Measurements from ENCODE around the gene S100A6.

S100A6 gene

DNA sequence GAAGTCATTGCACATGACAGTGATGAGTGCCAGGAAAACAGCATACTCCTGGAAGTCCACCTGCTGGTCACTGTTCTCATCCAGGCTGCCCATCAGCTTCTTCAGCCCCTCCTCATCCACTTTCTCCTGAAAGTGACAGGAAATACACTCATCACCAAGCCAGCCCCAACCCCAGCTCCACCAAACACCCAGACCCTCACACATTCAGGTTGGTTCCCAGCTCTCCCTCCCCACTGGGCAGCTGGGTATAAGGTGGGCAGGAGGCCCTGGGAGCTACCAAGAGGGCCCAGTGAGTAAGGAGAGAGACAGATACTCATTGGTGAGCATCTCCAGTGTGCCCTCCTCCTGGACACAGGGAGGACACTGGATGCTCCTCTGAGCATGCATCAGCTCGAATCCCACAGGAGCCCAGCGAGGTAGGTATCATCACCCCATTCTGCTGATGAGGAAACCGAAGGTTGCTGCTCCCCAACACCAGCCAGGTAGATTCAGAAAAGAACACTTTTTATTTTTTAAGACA lies 25.7 kb upstream of the S100A6 start:
- no peak for DNase-seq (ENCODE audit: low read depth, low spot score)
- no peak overlapping the region for H3K4me3 ChIP-seq (ENCODE audit: insufficient read length, low read depth)
- no peaks in the 10 kb centered on the region for H3K36me3 ChIP-seq (ENCODE audit: insufficient read depth, insufficient read length, low read length)
- H3K9ac ChIP-seq (ENCODE audit: insufficient read length, low read depth) = no peak overlapping the region
- no peaks in the 10 kb centered on the region for H3K27me3 ChIP-seq (ENCODE audit: insufficient read depth, insufficient read length)
- peaks cover 19% of the 10 kb centered on the region for H3K4me1 ChIP-seq (ENCODE audit: insufficient read depth, insufficient read length)
- H3K9me3 ChIP-seq (ENCODE audit: insufficient read depth, low read length) = no peaks in the 10 kb centered on the region
- TF ChIP-seq SUZ12 (IDR thresholded peaks at IDR 0.05; ENCODE audit: extremely low read depth, insufficient read depth, insufficient read length) = no peak
- no peak for TF ChIP-seq ZNF274 (IDR thresholded peaks at IDR 0.05; ENCODE audit: low read depth, low read length)
- no peak for TF ChIP-seq YY1 (IDR thresholded peaks at IDR 0.05; ENCODE audit: insufficient read depth, insufficient read length)

GRCh38 chr1:153560771-153561465 lies 25.1 kb upstream of the S100A6 start:
- no peak overlapping the region for H3K9ac ChIP-seq (ENCODE audit: insufficient read length, low read depth)
- TF ChIP-seq ZNF274 (IDR thresholded peaks at IDR 0.05; ENCODE audit: low read depth, low read length) (no peak), SUZ12 (IDR thresholded peaks at IDR 0.05; ENCODE audit: extremely low read depth, insufficient read depth, insufficient read length) (no peak), YY1 (IDR thresholded peaks at IDR 0.05; ENCODE audit: insufficient read depth, insufficient read length) (no peak)
- peaks cover 17% of the 10 kb centered on the region for H3K4me1 ChIP-seq (ENCODE audit: insufficient read depth, insufficient read length)
- H3K4me3 ChIP-seq (ENCODE audit: insufficient read length, low read depth) = no peak overlapping the region
- H3K9me3 ChIP-seq (ENCODE audit: insufficient read depth, low read length) = no peaks in the 10 kb centered on the region
- H3K27me3 ChIP-seq (ENCODE audit: insufficient read depth, insufficient read length) = no peaks in the 10 kb centered on the region
- DNase-seq (ENCODE audit: low read depth, low spot score) = no peak
- no peaks in the 10 kb centered on the region for H3K36me3 ChIP-seq (ENCODE audit: insufficient read depth, insufficient read length, low read length)

DNA sequence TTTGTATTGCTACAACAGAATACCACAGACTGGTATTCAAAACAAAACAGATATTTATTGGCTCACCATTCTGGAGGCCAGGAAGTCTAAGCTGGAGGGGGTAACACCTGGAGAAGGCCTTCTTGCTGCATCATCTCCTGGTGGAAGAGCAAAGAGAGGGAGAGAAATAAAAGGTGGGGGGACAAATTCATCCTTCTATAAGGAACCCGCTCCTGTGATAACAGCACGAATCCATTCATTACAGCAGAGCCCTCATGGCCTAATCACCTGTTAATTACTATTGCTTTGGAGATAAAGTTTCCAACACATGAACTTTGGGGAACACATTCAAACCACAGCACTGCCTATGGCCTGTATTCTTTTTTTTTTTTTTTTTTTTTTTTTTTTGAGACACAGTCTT lies 24.4 kb upstream of the S100A6 start:
- TF ChIP-seq ZNF274 (IDR thresholded peaks at IDR 0.05; ENCODE audit: low read depth, low read length) = no peak
- no peak for TF ChIP-seq SUZ12 (IDR thresholded peaks at IDR 0.05; ENCODE audit: extremely low read depth, insufficient read depth, insufficient read length)
- TF ChIP-seq YY1 (IDR thresholded peaks at IDR 0.05; ENCODE audit: insufficient read depth, insufficient read length) = no peak
- Histone ChIP-seq H3K4me1 (ENCODE audit: insufficient read depth, insufficient read length) (peaks cover 11% of the 10 kb centered on the region), H3K9me3 (ENCODE audit: insufficient read depth, low read length) (no peaks in the 10 kb centered on the region), H3K27me3 (ENCODE audit: insufficient read depth, insufficient read length) (no peaks in the 10 kb centered on the region), H3K36me3 (ENCODE audit: insufficient read depth, insufficient read length, low read length) (no peaks in the 10 kb centered on the region), H3K9ac (ENCODE audit: insufficient read length, low read depth) (no peak overlapping the region), H3K4me3 (ENCODE audit: insufficient read length, low read depth) (no peak overlapping the region)
- DNase-seq (ENCODE audit: low read depth, low spot score) = no peak

DNA sequence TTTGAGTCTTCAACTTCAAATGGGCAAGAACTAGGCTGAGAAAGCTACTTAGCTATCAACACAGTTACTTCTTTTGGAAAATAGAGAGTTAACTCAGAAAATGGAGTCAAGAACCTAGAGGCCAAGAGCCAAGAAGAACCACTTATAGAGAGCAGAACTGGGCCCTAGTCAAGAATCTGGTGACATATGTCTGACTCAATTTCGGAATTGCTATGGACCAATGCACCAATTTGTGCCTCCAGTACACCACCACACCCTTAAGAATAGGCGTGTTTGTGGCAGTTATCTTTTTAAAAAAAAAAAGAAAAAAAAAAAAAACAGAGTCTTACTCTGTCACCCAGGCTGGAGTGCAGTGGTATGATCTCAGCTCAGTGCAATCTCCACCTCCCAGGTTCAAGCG lies 22.1 kb upstream of the S100A6 start:
- no peaks in the 10 kb centered on the region for H3K9me3 ChIP-seq (ENCODE audit: insufficient read depth, low read length)
- H3K36me3 ChIP-seq (ENCODE audit: insufficient read depth, insufficient read length, low read length) = no peaks in the 10 kb centered on the region
- DNase-seq (ENCODE audit: low read depth, low spot score) = no peak
- H3K4me3 ChIP-seq (ENCODE audit: insufficient read length, low read depth) = no peak overlapping the region
- no peak overlapping the region for H3K9ac ChIP-seq (ENCODE audit: insufficient read length, low read depth)
- no peaks in the 10 kb centered on the region for H3K4me1 ChIP-seq (ENCODE audit: insufficient read depth, insufficient read length)
- TF ChIP-seq YY1 (IDR thresholded peaks at IDR 0.05; ENCODE audit: insufficient read depth, insufficient read length) (no peak), SUZ12 (IDR thresholded peaks at IDR 0.05; ENCODE audit: extremely low read depth, insufficient read depth, insufficient read length) (no peak), ZNF274 (IDR thresholded peaks at IDR 0.05; ENCODE audit: low read depth, low read length) (no peak)
- H3K27me3 ChIP-seq (ENCODE audit: insufficient read depth, insufficient read length) = no peaks in the 10 kb centered on the region

DNA sequence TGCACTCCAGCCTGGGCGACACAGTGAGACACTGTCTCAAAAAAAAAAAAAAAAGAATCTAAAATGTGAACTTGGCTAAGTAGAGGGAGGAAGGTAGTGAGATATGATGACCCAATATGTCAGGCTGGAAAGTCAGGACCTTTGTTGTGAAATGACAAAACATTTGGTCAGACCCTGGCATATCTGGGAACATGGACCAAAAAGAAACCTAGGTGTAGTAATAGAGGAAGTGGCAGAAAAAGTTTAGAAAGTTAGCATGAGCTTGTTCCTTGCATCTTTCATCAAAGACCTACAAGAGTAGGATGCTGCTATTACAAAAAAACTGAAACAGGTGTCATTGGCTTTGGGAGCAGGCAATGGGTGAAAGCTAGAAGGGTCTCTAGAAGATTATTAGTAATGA lies 20.6 kb upstream of the S100A6 start:
- Histone ChIP-seq H3K36me3 (ENCODE audit: insufficient read depth, insufficient read length, low read length) (no peaks in the 10 kb centered on the region), H3K4me1 (ENCODE audit: insufficient read depth, insufficient read length) (no peaks in the 10 kb centered on the region), H3K9me3 (ENCODE audit: insufficient read depth, low read length) (no peaks in the 10 kb centered on the region), H3K9ac (ENCODE audit: insufficient read length, low read depth) (no peak overlapping the region), H3K27me3 (ENCODE audit: insufficient read depth, insufficient read length) (no peaks in the 10 kb centered on the region), H3K4me3 (ENCODE audit: insufficient read length, low read depth) (no peak overlapping the region)
- DNase-seq (ENCODE audit: low read depth, low spot score) = no peak
- TF ChIP-seq YY1 (IDR thresholded peaks at IDR 0.05; ENCODE audit: insufficient read depth, insufficient read length) (no peak), SUZ12 (IDR thresholded peaks at IDR 0.05; ENCODE audit: extremely low read depth, insufficient read depth, insufficient read length) (no peak), ZNF274 (IDR thresholded peaks at IDR 0.05; ENCODE audit: low read depth, low read length) (no peak)

DNA sequence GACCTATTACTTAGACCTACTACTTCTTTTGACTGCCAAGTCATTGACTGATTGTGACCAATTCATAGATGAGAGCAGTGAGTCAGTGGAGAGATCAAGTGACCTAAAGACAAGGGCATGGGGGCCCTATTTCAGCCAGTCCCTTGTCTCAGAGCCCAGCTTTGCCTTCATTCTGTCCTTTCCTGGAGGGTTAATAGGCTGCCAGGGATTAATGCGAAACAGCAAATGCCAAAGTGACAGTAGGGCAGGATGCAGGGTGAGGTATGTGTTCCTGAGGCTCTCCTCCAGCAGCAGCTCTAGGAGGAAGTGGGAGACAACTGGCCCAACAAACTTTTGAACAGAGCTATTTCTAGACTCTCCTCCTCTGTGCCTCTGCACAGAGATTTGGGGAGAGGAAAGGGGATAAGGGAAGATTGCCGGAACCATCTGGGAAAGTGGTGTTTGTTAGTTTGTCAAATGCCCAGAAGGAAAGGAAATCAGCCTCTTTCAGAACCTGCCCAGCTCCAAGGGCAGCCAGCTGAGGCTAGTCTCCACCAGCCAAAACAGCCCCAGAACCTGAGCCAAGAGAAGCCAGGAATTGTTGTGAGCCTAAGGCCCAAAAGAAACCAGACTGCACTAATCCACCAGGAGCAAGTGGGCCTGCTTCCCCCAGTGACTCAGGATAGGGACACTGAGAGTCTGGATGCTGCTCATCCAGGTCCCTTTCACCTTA lies 18.2 kb upstream of the S100A6 start:
- Histone ChIP-seq H3K4me1 (ENCODE audit: insufficient read depth, insufficient read length) (peaks cover 15% of the 10 kb centered on the region), H3K4me3 (ENCODE audit: insufficient read length, low read depth) (no peak overlapping the region), H3K9me3 (ENCODE audit: insufficient read depth, low read length) (no peaks in the 10 kb centered on the region), H3K36me3 (ENCODE audit: insufficient read depth, insufficient read length, low read length) (no peaks in the 10 kb centered on the region), H3K9ac (ENCODE audit: insufficient read length, low read depth) (no peak overlapping the region), H3K27me3 (ENCODE audit: insufficient read depth, insufficient read length) (no peaks in the 10 kb centered on the region)
- DNase-seq (ENCODE audit: low read depth, low spot score) = no peak
- TF ChIP-seq YY1 (IDR thresholded peaks at IDR 0.05; ENCODE audit: insufficient read depth, insufficient read length) = no peak
- TF ChIP-seq ZNF274 (IDR thresholded peaks at IDR 0.05; ENCODE audit: low read depth, low read length) = no peak
- TF ChIP-seq SUZ12 (IDR thresholded peaks at IDR 0.05; ENCODE audit: extremely low read depth, insufficient read depth, insufficient read length) = no peak

- H3K9me3 ChIP-seq (ENCODE audit: insufficient read depth, low read length) = no peaks in the 10 kb centered on the region
- no peak for TF ChIP-seq YY1 (IDR thresholded peaks at IDR 0.05; ENCODE audit: insufficient read depth, insufficient read length)
- no peak overlapping the region for H3K9ac ChIP-seq (ENCODE audit: insufficient read length, low read depth)
- H3K36me3 ChIP-seq (ENCODE audit: insufficient read depth, insufficient read length, low read length) = no peaks in the 10 kb centered on the region
- no peak for DNase-seq (ENCODE audit: low read depth, low spot score)
- H3K4me3 ChIP-seq (ENCODE audit: insufficient read length, low read depth) = no peak overlapping the region
- H3K27me3 ChIP-seq (ENCODE audit: insufficient read depth, insufficient read length) = no peaks in the 10 kb centered on the region
- peaks cover 23% of the 10 kb centered on the region for H3K4me1 ChIP-seq (ENCODE audit: insufficient read depth, insufficient read length)
Measured at GRCh38 chr1:153553096-153553495, 17.3 kb upstream of the S100A6 start.

All from NT2/D1 (cell line).